ENCODE measurements around the gene MAST2.

- TF ChIP-seq POLR2AphosphoS5 (IDR thresholded peaks at IDR 0.05; ENCODE audit: low read depth, low read length) (no peak), POLR2A (IDR thresholded peaks at IDR 0.05; ENCODE audit: low read depth, low read length) (no peak), TAF1 (IDR thresholded peaks at IDR 0.05; ENCODE audit: borderline replicate concordance, low read depth, low read length) (no peak)
These were observed 278.2 kb downstream of the MAST2 start for GRCh38 chr1:46081619-46082018.
